ENCODE data around the gene HGFAC. TPM values are rescaled to one million over a fixed set of nuclear protein-coding genes. Genes with fewer than 3 reads are reported as not detected.

The HGFAC gene
- total RNA-seq (not detected), polyA plus RNA-seq (under 1 TPM in 1 of 4 donors, not detected in 3; 0.11 TPM)

GRCh38 chr4:3441501-3442459 is at the start of gene HGFAC:
HGFAC (plus strand) TSS chr4:3441968; CDS start chr4:3442002, 34 bp downstream.
- H3K27ac Mint-ChIP-seq = no peak within 1 kb of the TSS
- peak within 1 kb of the TSS in 1 of 4 donors; percentile 15 for H3K4me3 Mint-ChIP-seq
- no peaks in the 10 kb centered on the region for H3K27me3 Mint-ChIP-seq
- no peaks in the 10 kb centered on the region for H3K27me3 ChIP-seq (ENCODE audit: control insufficient read depth, insufficient read depth, low read length)
- DNase-seq (no peak), ATAC-seq (ENCODE audit: low read depth in 2 of 2) (no peak)
- no peaks in the 10 kb centered on the region for H3K36me3 ChIP-seq (ENCODE audit: control insufficient read depth, insufficient read depth, low read length)
- peaks cover 7% of the 10 kb centered on the region for H3K4me1 ChIP-seq (ENCODE audit: control insufficient read depth, insufficient read depth, low read length, poor library complexity, severe bottlenecking)
- H3K4me1 Mint-ChIP-seq = no peaks in the 10 kb centered on the region
- no peaks in the 10 kb centered on the region for H3K9me3 ChIP-seq (ENCODE audit: control insufficient read depth in 2 of 2, low read length in 2 of 2)
- H3K27ac ChIP-seq (ENCODE audit: insufficient read depth, low read length, poor library complexity, severe bottlenecking) = no peak within 1 kb of the TSS
- no peaks in the 10 kb centered on the region for H3K36me3 Mint-ChIP-seq
- H3K4me3 ChIP-seq (ENCODE audit: low read depth, low read length) = no peak within 1 kb of the TSS
- no peaks in the 10 kb centered on the region for H3K9me3 Mint-ChIP-seq

- no peaks in the 10 kb centered on the region for H3K4me1 ChIP-seq (ENCODE audit: control insufficient read depth, insufficient read depth, low read length, poor library complexity, severe bottlenecking)
- ATAC-seq (ENCODE audit: low read depth in 2 of 2) (no peak), DNase-seq (no peak)
- H3K9me3 Mint-ChIP-seq = peaks cover 0 to 7% (median 0%) of the 10 kb centered on the region in 7 donors
- H3K27ac Mint-ChIP-seq = peak overlapping the region in 1 of 3 donors; percentile 23
- H3K27me3 Mint-ChIP-seq = peaks cover 4% of the 10 kb centered on the region
- no peaks in the 10 kb centered on the region for H3K9me3 ChIP-seq (ENCODE audit: control insufficient read depth in 2 of 2, low read length in 2 of 2)
- H3K4me1 Mint-ChIP-seq = peaks cover 0 to 16% (median 2%) of the 10 kb centered on the region in 4 donors
- H3K36me3 ChIP-seq (ENCODE audit: control insufficient read depth, insufficient read depth, low read length) = no peaks in the 10 kb centered on the region
- no peaks in the 10 kb centered on the region for H3K27me3 ChIP-seq (ENCODE audit: control insufficient read depth, insufficient read depth, low read length)
- H3K4me3 Mint-ChIP-seq = no peak overlapping the region
- H3K4me3 ChIP-seq (ENCODE audit: low read depth, low read length) = no peak overlapping the region
- H3K36me3 Mint-ChIP-seq = peaks cover 11% of the 10 kb centered on the region
- no peak overlapping the region for H3K27ac ChIP-seq (ENCODE audit: insufficient read depth, low read length, poor library complexity, severe bottlenecking)
Observed at GRCh38 chr4:3392321-3392720, 49.4 kb upstream of the HGFAC start.

- Histone ChIP-seq H3K4me1 (ENCODE audit: control insufficient read depth, insufficient read depth, low read length, poor library complexity, severe bottlenecking) (no peaks in the 10 kb centered on the region), H3K27me3 (ENCODE audit: control insufficient read depth, insufficient read depth, low read length) (no peaks in the 10 kb centered on the region), H3K4me3 (ENCODE audit: low read depth, low read length) (no peak overlapping the region), H3K9me3 (ENCODE audit: control insufficient read depth in 2 of 2, low read length in 2 of 2) (no peaks in the 10 kb centered on the region), H3K36me3 (ENCODE audit: control insufficient read depth, insufficient read depth, low read length) (no peaks in the 10 kb centered on the region), H3K27ac (ENCODE audit: insufficient read depth, low read length, poor library complexity, severe bottlenecking) (no peak overlapping the region)
- Mint-ChIP-seq H3K4me3 (no peak overlapping the region), H3K9me3 (peaks cover 0 to 7% (median 0%) of the 10 kb centered on the region in 7 donors), H3K27ac (no peak overlapping the region), H3K27me3 (peaks cover 4% of the 10 kb centered on the region), H3K4me1 (peaks cover 0 to 17% (median 2%) of the 10 kb centered on the region in 4 donors), H3K36me3 (peaks cover 11% of the 10 kb centered on the region)
- no peak for ATAC-seq (ENCODE audit: low read depth in 2 of 2)
- no peak for DNase-seq
Observed at GRCh38 chr4:3393171-3393570, 48.6 kb upstream of the HGFAC start.

GRCh38 chr4:3396600-3396999 is 45.2 kb upstream of the HGFAC start:
- no peak for DNase-seq
- no peak overlapping the region for H3K27ac ChIP-seq (ENCODE audit: insufficient read depth, low read length, poor library complexity, severe bottlenecking)

GRCh38 chr4:3397128-3397527 is 44.6 kb upstream of the HGFAC start:
- H3K27ac ChIP-seq (ENCODE audit: insufficient read depth, low read length, poor library complexity, severe bottlenecking) = no peak overlapping the region
- Mint-ChIP-seq H3K36me3 (peaks cover 11% of the 10 kb centered on the region), H3K4me1 (peaks cover 0 to 15% (median 4%) of the 10 kb centered on the region in 4 donors), H3K27ac (no peak overlapping the region), H3K27me3 (peaks cover 4% of the 10 kb centered on the region), H3K4me3 (no peak overlapping the region), H3K9me3 (peaks cover 0 to 7% (median 1%) of the 10 kb centered on the region in 7 donors)
- no peaks in the 10 kb centered on the region for H3K4me1 ChIP-seq (ENCODE audit: control insufficient read depth, insufficient read depth, low read length, poor library complexity, severe bottlenecking)
- H3K36me3 ChIP-seq (ENCODE audit: control insufficient read depth, insufficient read depth, low read length) = no peaks in the 10 kb centered on the region
- ATAC-seq (ENCODE audit: low read depth in 2 of 2) = no peak
- no peak overlapping the region for H3K4me3 ChIP-seq (ENCODE audit: low read depth, low read length)
- H3K27me3 ChIP-seq (ENCODE audit: control insufficient read depth, insufficient read depth, low read length) = no peaks in the 10 kb centered on the region
- DNase-seq = no peak
- no peaks in the 10 kb centered on the region for H3K9me3 ChIP-seq (ENCODE audit: control insufficient read depth in 2 of 2, low read length in 2 of 2)

More at GRCh38 chr4:3396600-3396999, 45.2 kb upstream of the HGFAC start:
- peaks cover 0 to 7% (median 1%) of the 10 kb centered on the region in 7 donors for H3K9me3 Mint-ChIP-seq
- H3K4me3 Mint-ChIP-seq = no peak overlapping the region
- Histone ChIP-seq H3K9me3 (ENCODE audit: control insufficient read depth in 2 of 2, low read length in 2 of 2) (no peaks in the 10 kb centered on the region), H3K36me3 (ENCODE audit: control insufficient read depth, insufficient read depth, low read length) (no peaks in the 10 kb centered on the region), H3K4me1 (ENCODE audit: control insufficient read depth, insufficient read depth, low read length, poor library complexity, severe bottlenecking) (no peaks in the 10 kb centered on the region), H3K4me3 (ENCODE audit: low read depth, low read length) (no peak overlapping the region), H3K27me3 (ENCODE audit: control insufficient read depth, insufficient read depth, low read length) (no peaks in the 10 kb centered on the region)
- H3K36me3 Mint-ChIP-seq = peaks cover 11% of the 10 kb centered on the region
- H3K4me1 Mint-ChIP-seq = peaks cover 0 to 15% (median 4%) of the 10 kb centered on the region in 4 donors
- peaks cover 4% of the 10 kb centered on the region for H3K27me3 Mint-ChIP-seq
- H3K27ac Mint-ChIP-seq = no peak overlapping the region
- ATAC-seq (ENCODE audit: low read depth in 2 of 2) = no peak

- Histone ChIP-seq H3K4me1 (ENCODE audit: control insufficient read depth, insufficient read depth, low read length, poor library complexity, severe bottlenecking) (no peaks in the 10 kb centered on the region), H3K4me3 (ENCODE audit: low read depth, low read length) (no peak overlapping the region), H3K36me3 (ENCODE audit: control insufficient read depth, insufficient read depth, low read length) (no peaks in the 10 kb centered on the region), H3K9me3 (ENCODE audit: control insufficient read depth in 2 of 2, low read length in 2 of 2) (no peaks in the 10 kb centered on the region), H3K27ac (ENCODE audit: insufficient read depth, low read length, poor library complexity, severe bottlenecking) (no peak overlapping the region), H3K27me3 (ENCODE audit: control insufficient read depth, insufficient read depth, low read length) (no peaks in the 10 kb centered on the region)
- ATAC-seq (ENCODE audit: low read depth in 2 of 2) = no peak
- Mint-ChIP-seq H3K4me3 (no peak overlapping the region), H3K36me3 (peaks cover 11% of the 10 kb centered on the region), H3K27me3 (no peaks in the 10 kb centered on the region), H3K9me3 (peaks cover 0 to 7% (median under 1%) of the 10 kb centered on the region in 7 donors), H3K4me1 (peaks cover 0 to 18% (median 3%) of the 10 kb centered on the region in 4 donors), H3K27ac (peak overlapping the region in 1 of 3 donors; percentile 14)
- peak in 1 of 3 donors; percentile 18 for DNase-seq
Observed at GRCh38 chr4:3399277-3400194, 42.2 kb upstream of the HGFAC start.

GRCh38 chr4:3401436-3402171 is 40.2 kb upstream of the HGFAC start:
- Histone ChIP-seq H3K36me3 (ENCODE audit: control insufficient read depth, insufficient read depth, low read length) (no peaks in the 10 kb centered on the region), H3K27ac (ENCODE audit: insufficient read depth, low read length, poor library complexity, severe bottlenecking) (no peak overlapping the region), H3K4me3 (ENCODE audit: low read depth, low read length) (no peak overlapping the region), H3K27me3 (ENCODE audit: control insufficient read depth, insufficient read depth, low read length) (no peaks in the 10 kb centered on the region), H3K9me3 (ENCODE audit: control insufficient read depth in 2 of 2, low read length in 2 of 2) (no peaks in the 10 kb centered on the region), H3K4me1 (ENCODE audit: control insufficient read depth, insufficient read depth, low read length, poor library complexity, severe bottlenecking) (no peaks in the 10 kb centered on the region)
- Mint-ChIP-seq H3K27me3 (no peaks in the 10 kb centered on the region), H3K4me1 (peaks cover 0 to 18% (median 2%) of the 10 kb centered on the region in 4 donors), H3K4me3 (no peak overlapping the region), H3K36me3 (peaks cover 4% of the 10 kb centered on the region), H3K9me3 (peaks cover 0 to 2% (median 0%) of the 10 kb centered on the region in 7 donors), H3K27ac (no peak overlapping the region)
- peak in 1 of 3 donors; percentile 12 for DNase-seq
- no peak for ATAC-seq (ENCODE audit: low read depth in 2 of 2)

Measured in CD4-positive, CD25-positive, alpha-beta regulatory T cell (primary cell).